Upper lobe of left lung (tissue), 4 donors: ENCODE results near the gene CLSTN2.

Experiments
- EP300 ChIP-seq, 4 donors: sonication (generic); formaldehyde crosslinking; IDR thresholded peaks; one replicate each; pipeline ENCODE4 v1.5.1; 2017; ENCODE audit warnings: antibody characterized with exemption in 4 of 4, control low read depth in 2 of 4
- POLR2A ChIP-seq, 4 donors: fragments of 450-650 bp; IDR thresholded peaks; one replicate each; pipeline ENCODE4 v1.5.1; 2016 to 2017; ENCODE audit warnings: antibody characterized with exemption in 4 of 4, mild to moderate bottlenecking in 2 of 4
- POLR2AphosphoS5 ChIP-seq, 2 donors: sonication (generic); formaldehyde crosslinking; IDR thresholded peaks; one replicate each; pipeline ENCODE4 v1.5.1; 2017; ENCODE audit warnings: antibody characterized with exemption in 2 of 2
- TF ChIP-seq, protein P1 (sequence below), 6 experiments: fragments of 450-650 bp in 4 of 6; fragments of 200-600 bp in 2 of 6; sonication (generic) in 2 of 6; IDR thresholded peaks; one replicate each; pipeline ENCODE4 v1.5.1; 2016 to 2019; ENCODE audit warnings: antibody characterized with exemption in 6 of 6

- TF ChIP-seq EP300 (IDR thresholded peaks at IDR 0.05), result no peak
- TF ChIP-seq, protein P1, sequence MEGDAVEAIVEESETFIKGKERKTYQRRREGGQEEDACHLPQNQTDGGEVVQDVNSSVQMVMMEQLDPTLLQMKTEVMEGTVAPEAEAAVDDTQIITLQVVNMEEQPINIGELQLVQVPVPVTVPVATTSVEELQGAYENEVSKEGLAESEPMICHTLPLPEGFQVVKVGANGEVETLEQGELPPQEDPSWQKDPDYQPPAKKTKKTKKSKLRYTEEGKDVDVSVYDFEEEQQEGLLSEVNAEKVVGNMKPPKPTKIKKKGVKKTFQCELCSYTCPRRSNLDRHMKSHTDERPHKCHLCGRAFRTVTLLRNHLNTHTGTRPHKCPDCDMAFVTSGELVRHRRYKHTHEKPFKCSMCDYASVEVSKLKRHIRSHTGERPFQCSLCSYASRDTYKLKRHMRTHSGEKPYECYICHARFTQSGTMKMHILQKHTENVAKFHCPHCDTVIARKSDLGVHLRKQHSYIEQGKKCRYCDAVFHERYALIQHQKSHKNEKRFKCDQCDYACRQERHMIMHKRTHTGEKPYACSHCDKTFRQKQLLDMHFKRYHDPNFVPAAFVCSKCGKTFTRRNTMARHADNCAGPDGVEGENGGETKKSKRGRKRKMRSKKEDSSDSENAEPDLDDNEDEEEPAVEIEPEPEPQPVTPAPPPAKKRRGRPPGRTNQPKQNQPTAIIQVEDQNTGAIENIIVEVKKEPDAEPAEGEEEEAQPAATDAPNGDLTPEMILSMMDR (IDR thresholded peaks at IDR 0.05), result no peak
- no peak for TF ChIP-seq POLR2AphosphoS5 (IDR thresholded peaks at IDR 0.05)
- TF ChIP-seq POLR2A (IDR thresholded peaks at IDR 0.05), result no peak
Measured at GRCh38 chr3:140018556-140018955, 83.6 kb downstream of the CLSTN2 start.
